ENCODE data around the gene STRADA. TPM values are rescaled to one million over a fixed set of nuclear protein-coding genes. Genes with fewer than 3 reads are reported as not detected.
A peak's percentile ranks its signal among the peaks of the same experiment; 100 is the strongest.

Gene STRADA
- total RNA-seq, 1 experiment from 2014 or later: 33.4 TPM

DNA sequence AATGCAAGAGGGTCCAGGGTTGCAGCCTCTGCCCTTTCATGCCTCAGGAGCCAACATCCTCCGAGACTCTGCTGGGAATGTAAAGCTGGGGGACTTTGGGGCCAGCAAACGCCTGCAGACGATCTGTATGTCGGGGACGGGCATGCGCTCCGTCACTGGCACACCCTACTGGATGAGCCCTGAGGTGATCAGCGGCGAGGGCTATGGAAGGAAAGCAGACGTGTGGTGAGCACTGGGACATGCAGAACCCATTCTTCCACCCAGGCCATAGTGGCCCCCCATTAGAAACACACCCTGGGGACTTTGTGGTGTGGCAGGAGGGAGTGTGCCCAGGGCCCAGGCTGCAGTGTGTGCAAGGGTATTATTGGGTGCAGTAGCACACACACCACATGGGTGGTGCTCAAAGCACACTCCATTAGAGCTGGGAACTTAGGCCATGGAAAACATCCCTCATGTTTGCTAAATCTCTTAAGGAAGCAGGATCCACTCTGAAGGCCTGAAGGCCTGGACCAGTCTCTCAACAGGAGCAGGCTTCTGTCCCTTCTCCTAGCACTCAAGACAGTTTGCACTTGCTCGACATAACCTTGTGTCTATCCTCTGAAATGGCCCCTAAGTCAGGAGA, 49.3 kb downstream of the STRADA start:
- H3K27me3 ChIP-seq (ENCODE audit: control insufficient read depth, insufficient read depth, low read length): no peaks in the 10 kb centered on the region
- H3K4me3 ChIP-seq (ENCODE audit: insufficient read depth, low read depth, low read length): no peak overlapping the region
- no peak for DNase-seq
- H3K36me3 ChIP-seq (replicated peaks; ENCODE audit: control insufficient read depth, insufficient read depth, low read length): peaks cover 24% of the 10 kb centered on the region

GRCh38 chr17:63689479-63689878, 52.1 kb downstream of the STRADA start:
- DNase-seq: no peak
- Histone ChIP-seq H3K27me3 (ENCODE audit: control insufficient read depth, insufficient read depth, low read length) (no peaks in the 10 kb centered on the region), H3K36me3 (replicated peaks; ENCODE audit: control insufficient read depth, insufficient read depth, low read length) (peaks cover 24% of the 10 kb centered on the region), H3K4me3 (ENCODE audit: insufficient read depth, low read depth, low read length) (no peak overlapping the region)

GRCh38 chr17:63688396-63689020, 53.1 kb downstream of the STRADA start:
- no peak for DNase-seq
- H3K4me3 ChIP-seq (ENCODE audit: insufficient read depth, low read depth, low read length): no peak overlapping the region

GRCh38 chr17:63686138-63686685, 55.4 kb downstream of the STRADA start:
- DNase-seq: no peak
- H3K36me3 ChIP-seq (replicated peaks; ENCODE audit: control insufficient read depth, insufficient read depth, low read length): peaks cover 21% of the 10 kb centered on the region
- H3K27me3 ChIP-seq (ENCODE audit: control insufficient read depth, insufficient read depth, low read length): no peaks in the 10 kb centered on the region
- no peak overlapping the region for H3K4me3 ChIP-seq (ENCODE audit: insufficient read depth, low read depth, low read length)

More at GRCh38 chr17:63688396-63689020, 53.1 kb downstream of the STRADA start:
- Histone ChIP-seq H3K36me3 (replicated peaks; ENCODE audit: control insufficient read depth, insufficient read depth, low read length) (peaks cover 24% of the 10 kb centered on the region), H3K27me3 (ENCODE audit: control insufficient read depth, insufficient read depth, low read length) (no peaks in the 10 kb centered on the region)

- no peak for DNase-seq
- Histone ChIP-seq H3K27me3 (ENCODE audit: control insufficient read depth, insufficient read depth, low read length) (no peaks in the 10 kb centered on the region), H3K4me3 (ENCODE audit: insufficient read depth, low read depth, low read length) (no peak overlapping the region), H3K36me3 (replicated peaks; ENCODE audit: control insufficient read depth, insufficient read depth, low read length) (peaks cover 17% of the 10 kb centered on the region)
Observed at GRCh38 chr17:63685578-63685977, 56.0 kb downstream of the STRADA start.

- no peaks in the 10 kb centered on the region for H3K27me3 ChIP-seq (ENCODE audit: control insufficient read depth, insufficient read depth, low read length)
- H3K4me3 ChIP-seq (ENCODE audit: insufficient read depth, low read depth, low read length): no peak overlapping the region
- H3K36me3 ChIP-seq (replicated peaks; ENCODE audit: control insufficient read depth, insufficient read depth, low read length): peaks cover 11% of the 10 kb centered on the region
- no peak for DNase-seq
Observed at GRCh38 chr17:63685041-63685440, 56.6 kb downstream of the STRADA start.

DNA sequence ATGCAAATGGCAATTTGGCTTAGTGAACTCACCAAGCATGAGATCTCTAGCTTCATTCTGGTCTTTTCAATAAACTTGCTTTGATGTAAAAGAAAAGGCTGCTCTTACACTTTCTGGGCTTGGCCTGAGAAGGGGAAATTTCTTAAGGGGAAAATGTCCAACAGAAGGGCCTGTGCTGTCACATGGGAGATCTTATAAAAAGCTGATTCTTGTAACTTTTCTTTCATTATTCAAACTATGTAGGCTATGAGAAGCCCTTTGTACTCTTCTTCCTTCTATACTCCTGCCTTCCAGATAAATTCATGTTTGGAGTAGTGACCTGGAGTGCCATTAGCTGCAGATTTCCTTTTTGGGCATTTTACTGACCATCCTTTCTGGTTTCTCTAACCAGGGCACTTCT, 58.6 kb downstream of the STRADA start:
- no peaks in the 10 kb centered on the region for H3K27me3 ChIP-seq (ENCODE audit: control insufficient read depth, insufficient read depth, low read length)
- no peak overlapping the region for H3K4me3 ChIP-seq (ENCODE audit: insufficient read depth, low read depth, low read length)
- peaks cover 1% of the 10 kb centered on the region for H3K36me3 ChIP-seq (replicated peaks; ENCODE audit: control insufficient read depth, insufficient read depth, low read length)
- DNase-seq: no peak

- no peak overlapping the region for H3K4me3 ChIP-seq (ENCODE audit: insufficient read depth, low read depth, low read length)
- no peaks in the 10 kb centered on the region for H3K27me3 ChIP-seq (ENCODE audit: control insufficient read depth, insufficient read depth, low read length)
- DNase-seq: no peak
- peaks cover 1% of the 10 kb centered on the region for H3K36me3 ChIP-seq (replicated peaks; ENCODE audit: control insufficient read depth, insufficient read depth, low read length)
Observed at GRCh38 chr17:63682441-63682840, 59.2 kb downstream of the STRADA start.

DNA sequence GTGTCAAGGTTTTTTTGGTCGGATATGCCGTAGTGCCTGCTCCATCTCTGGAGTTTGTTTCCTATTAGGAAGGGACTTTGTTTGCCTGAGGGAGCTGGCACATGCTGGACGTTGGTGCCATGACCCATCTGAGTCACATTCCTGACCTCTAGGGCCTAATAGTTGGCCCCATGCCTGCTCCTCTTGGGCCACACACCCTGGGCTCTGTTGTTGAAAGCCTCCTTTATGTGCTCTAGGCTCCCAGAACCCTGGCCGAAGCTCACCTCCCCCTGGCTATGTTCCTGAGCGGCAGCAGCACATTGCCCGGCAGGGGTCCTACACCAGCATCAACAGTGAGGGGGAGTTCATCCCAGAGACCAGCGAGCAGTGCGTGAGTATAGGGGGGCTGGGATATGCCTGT, 60.1 kb downstream of the STRADA start:
- Histone ChIP-seq H3K4me3 (ENCODE audit: insufficient read depth, low read depth, low read length) (no peak overlapping the region), H3K27me3 (ENCODE audit: control insufficient read depth, insufficient read depth, low read length) (no peaks in the 10 kb centered on the region), H3K36me3 (replicated peaks; ENCODE audit: control insufficient read depth, insufficient read depth, low read length) (peaks cover 1% of the 10 kb centered on the region)
- DNase-seq: peak; percentile 46

DNA sequence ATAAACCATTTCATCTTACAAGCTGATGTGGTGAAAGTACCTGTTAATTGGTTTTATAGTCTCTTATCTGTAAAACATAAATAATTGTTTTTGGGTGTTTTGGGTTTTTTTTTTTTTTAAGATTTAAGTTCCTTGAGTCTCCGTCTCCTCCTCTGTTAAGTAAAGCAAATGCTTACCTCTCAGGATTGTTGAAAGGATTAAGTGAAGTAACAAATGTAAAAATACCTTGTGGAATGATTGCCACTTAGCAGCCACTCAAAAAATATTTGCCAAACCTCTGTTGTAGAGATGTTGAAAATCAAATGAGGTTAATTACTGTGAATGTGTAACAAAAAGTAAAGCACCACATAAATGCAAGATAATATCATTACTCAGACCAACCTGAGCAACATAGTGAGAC, 60.9 kb downstream of the STRADA start:
- DNase-seq: no peak
- Histone ChIP-seq H3K36me3 (replicated peaks; ENCODE audit: control insufficient read depth, insufficient read depth, low read length) (peaks cover 1% of the 10 kb centered on the region), H3K4me3 (ENCODE audit: insufficient read depth, low read depth, low read length) (no peak overlapping the region), H3K27me3 (ENCODE audit: control insufficient read depth, insufficient read depth, low read length) (no peaks in the 10 kb centered on the region)

- H3K36me3 ChIP-seq (replicated peaks; ENCODE audit: control insufficient read depth, insufficient read depth, low read length): no peaks in the 10 kb centered on the region; the same call in none of the 2 replicates
- no peak overlapping the region for H3K4me3 ChIP-seq (ENCODE audit: insufficient read depth, low read depth, low read length)
- no peaks in the 10 kb centered on the region for H3K27me3 ChIP-seq (ENCODE audit: control insufficient read depth, insufficient read depth, low read length)
- DNase-seq: peak; percentile 67
Observed at GRCh38 chr17:63679214-63679613, 62.4 kb downstream of the STRADA start.

- DNase-seq: no peak
- no peaks in the 10 kb centered on the region for H3K27me3 ChIP-seq (ENCODE audit: control insufficient read depth, insufficient read depth, low read length)
- H3K4me3 ChIP-seq (ENCODE audit: insufficient read depth, low read depth, low read length): no peak overlapping the region
- no peaks in the 10 kb centered on the region; the same call in 1 of the 2 replicates for H3K36me3 ChIP-seq (replicated peaks; ENCODE audit: control insufficient read depth, insufficient read depth, low read length)
Observed at GRCh38 chr17:63676584-63676983, 65.0 kb downstream of the STRADA start.

- no peaks in the 10 kb centered on the region for H3K27me3 ChIP-seq (ENCODE audit: control insufficient read depth, insufficient read depth, low read length)
- no peaks in the 10 kb centered on the region; the same call in 1 of the 2 replicates for H3K36me3 ChIP-seq (replicated peaks; ENCODE audit: control insufficient read depth, insufficient read depth, low read length)
- no peak for DNase-seq
- no peak overlapping the region for H3K4me3 ChIP-seq (ENCODE audit: insufficient read depth, low read depth, low read length)
Observed at GRCh38 chr17:63675607-63676546, 65.7 kb downstream of the STRADA start.

DNA sequence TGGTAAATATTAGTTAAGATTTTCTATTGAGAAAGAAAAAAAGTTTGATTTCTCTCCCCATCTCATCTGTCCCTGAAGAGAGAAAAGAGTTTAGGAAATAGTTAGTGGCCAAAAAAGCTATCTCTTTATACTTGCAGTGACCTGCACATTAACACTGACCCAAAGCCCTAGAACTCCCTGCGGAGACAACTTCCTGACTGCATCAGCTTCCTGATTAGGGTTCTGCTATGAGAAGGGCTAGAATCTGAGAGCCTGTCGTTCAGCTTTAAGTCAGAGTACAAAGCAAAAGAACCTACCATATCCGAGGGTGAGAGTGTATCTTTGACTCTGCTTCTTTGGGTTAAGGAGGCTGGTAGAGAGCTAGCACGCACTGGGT, 66.4 kb downstream of the STRADA start:
- no peak overlapping the region for H3K4me3 ChIP-seq (ENCODE audit: insufficient read depth, low read depth, low read length)
- no peaks in the 10 kb centered on the region; the same call in 1 of the 2 replicates for H3K36me3 ChIP-seq (replicated peaks; ENCODE audit: control insufficient read depth, insufficient read depth, low read length)
- H3K27me3 ChIP-seq (ENCODE audit: control insufficient read depth, insufficient read depth, low read length): no peaks in the 10 kb centered on the region
- DNase-seq: no peak
